GM23248 (cell line): Measurements from ENCODE around the gene MAP2. TPM values are rescaled to one million over a fixed set of nuclear protein-coding genes. Genes with fewer than 3 reads are reported as not detected.
"Not testable (repeated sequence)": the region's sequence is repeated elsewhere in the genome, so short reads cannot be mapped to it uniquely, and the experiment has no call there.

Experiments
- DNase-seq: peaks from one replicate; pipeline ENCODE4 v3.0.0-alpha.2; 2015
- H2AFZ ChIP-seq: fragments of 200-600 bp; sonication (generic); 2 replicates; pipeline ENCODE4 v1.6.1; 2016; ENCODE audit warnings: antibody characterized with exemption
- H3F3A ChIP-seq: fragments of 200-600 bp; sonication (generic); 2 replicates; pipeline ENCODE4 v1.6.1; 2016; ENCODE audit warnings: mild to moderate bottlenecking, antibody characterized with exemption, mixed run types; ENCODE audit not compliant: insufficient read depth
- H3K27ac ChIP-seq: fragments of 200-600 bp; sonication (generic); 2 replicates; pipeline ENCODE4 v1.5.1; 2016; ENCODE audit warnings: mild to moderate bottlenecking
- H3K27me3 ChIP-seq: fragments of 200-600 bp; sonication (generic); replicated peaks from 2 replicates; pipeline ENCODE4 v1.6.1; 2016; ENCODE audit warnings: mild to moderate bottlenecking; ENCODE audit not compliant: insufficient read depth
- H3K36me3 ChIP-seq: fragments of 200-600 bp; sonication (generic); 2 replicates; pipeline ENCODE4 v1.6.1; 2016; ENCODE audit warnings: low read depth, mild to moderate bottlenecking
- H3K4me1 ChIP-seq: fragments of 200-600 bp; sonication (generic); 2 replicates; pipeline ENCODE4 v1.6.1; 2016; ENCODE audit warnings: mild to moderate bottlenecking; ENCODE audit not compliant: insufficient read depth
- H3K4me2 ChIP-seq: fragments of 200-600 bp; sonication (generic); one replicate; pipeline ENCODE4 v1.6.1; 2016; ENCODE audit warnings: mild to moderate bottlenecking; ENCODE audit not compliant: unreplicated experiment
- H3K4me3 ChIP-seq: fragments of 200-600 bp; sonication (generic); 2 replicates; pipeline ENCODE4 v1.5.1; 2016; ENCODE audit warnings: mild to moderate bottlenecking
- H3K79me2 ChIP-seq: fragments of 200-600 bp; sonication (generic); 2 replicates; pipeline ENCODE4 v1.6.1; 2016; ENCODE audit warnings: mild to moderate bottlenecking; ENCODE audit not compliant: insufficient read depth
- H3K9ac ChIP-seq: fragments of 200-600 bp; sonication (generic); 2 replicates; pipeline ENCODE4 v1.6.1; 2016; ENCODE audit warnings: mild to moderate bottlenecking
- H3K9me2 ChIP-seq: fragments of 200-600 bp; sonication (generic); 2 replicates; pipeline ENCODE4 v1.6.1; 2016; ENCODE audit warnings: mixed run types, mild to moderate bottlenecking, moderate library complexity; ENCODE audit not compliant: insufficient read depth
- H3K9me3 ChIP-seq: fragments of 200-600 bp; sonication (generic); one replicate; pipeline ENCODE4 v1.6.1; 2017; ENCODE audit warnings: low read depth
- H4K20me1 ChIP-seq: fragments of 200-600 bp; sonication (generic); 2 replicates; pipeline ENCODE4 v1.6.0; 2016; ENCODE audit not compliant: insufficient read depth
- EZH2 ChIP-seq: fragments of 200-600 bp; sonication (generic); IDR thresholded peaks from 2 replicates; pipeline ENCODE4 v1.6.1; 2018; ENCODE audit warnings: antibody characterized with exemption, mild to moderate bottlenecking; ENCODE audit not compliant: insufficient read depth, poor library complexity, severe bottlenecking
- EZH2phosphoT487 ChIP-seq: fragments of 200-600 bp; sonication (generic); IDR thresholded peaks from 2 replicates; pipeline ENCODE4 v1.6.1; 2018; ENCODE audit warnings: antibody characterized with exemption, moderate library complexity, mild to moderate bottlenecking, low read depth; ENCODE audit not compliant: insufficient read depth
- WGBS, 2 experiments: methylation state at CpG; one replicate each; pipeline ENCODE4 v1.1.6; 2015 to 2017; ENCODE audit warnings: low lambda C conversion rate in 2 of 2, low coverage in 1 of 2; ENCODE audit errors: missing lambda C conversion rate in 2 of 2; 5-methylcytosine and 5-hydroxymethylcytosine counted together
- in situ Hi-C: fragments of 300-500 bp; cut with MboI; formaldehyde crosslinking; loops from 2 replicates; pipeline ENCODE4 v1.15.0; 2020
- polyA plus RNA-seq: library from polyadenylated mRNA; unstranded; fragments of >200 nt; fragmentation: Nextera tagmentation; extraction: Ambion mirVana; gene quantifications from 2 replicates; pipeline ENCODE4 v1.2.1, GENCODE V29; 2016
- total RNA-seq: library from RNA; depleted of rRNA; stranded (reverse); fragments of >200 nt; shearing (Covaris generic); gene quantifications from 2 replicates; pipeline ENCODE4 v1.2.3, GENCODE V29; 2014

MAP2 gene
- total and polyA plus RNA-seq, 2 experiments from 2014 or later = 1.1 to 7.6 TPM

DNA sequence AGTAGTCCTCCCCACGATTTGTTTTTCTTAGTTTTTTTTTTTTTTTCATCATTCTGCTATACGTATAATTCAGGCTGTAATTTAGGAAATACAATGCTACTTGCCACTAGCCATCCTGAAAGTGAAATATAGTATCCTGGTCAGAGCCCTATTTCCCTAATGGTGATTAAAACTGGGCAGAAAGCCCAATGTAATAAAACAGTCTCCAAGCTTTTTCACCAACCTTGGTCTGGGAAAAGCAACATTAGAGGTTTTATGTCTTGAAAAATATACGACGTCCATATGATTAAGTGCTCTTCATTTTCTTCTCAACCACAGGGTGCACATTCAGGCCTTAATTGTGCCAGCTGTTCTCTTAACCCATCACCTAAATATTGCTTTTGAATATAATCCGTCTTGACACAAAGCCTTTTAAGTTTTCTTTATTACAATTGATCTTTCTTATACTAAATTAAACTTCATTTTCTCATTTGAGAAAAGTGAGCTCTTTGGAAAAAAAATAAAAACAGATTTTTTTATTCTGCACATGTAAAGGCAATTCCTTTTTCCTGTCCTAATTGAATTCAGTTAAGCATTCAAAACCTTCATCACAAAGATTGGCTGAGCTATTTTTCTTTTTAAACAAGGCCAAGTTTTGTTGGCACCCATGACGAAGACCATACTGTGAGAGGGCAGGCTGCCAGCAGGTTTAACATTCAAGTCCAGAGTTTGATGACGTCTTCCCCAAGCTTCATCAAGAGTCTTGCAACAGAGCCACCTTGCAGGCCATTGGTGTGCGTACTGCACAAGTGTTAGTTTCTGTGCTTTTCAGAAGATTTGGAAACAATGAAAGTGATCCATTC lies 52.7 kb downstream of the MAP2 start:
- DNase-seq = no peak
- H3K4me2 ChIP-seq = no peak overlapping the region
- H3K9me2 ChIP-seq = no peaks in the 10 kb centered on the region
- no peak overlapping the region for H3K9ac ChIP-seq
- no peaks in the 10 kb centered on the region for H3K9me3 ChIP-seq
- H3K27me3 ChIP-seq = no peaks in the 10 kb centered on the region
- H3K4me1 ChIP-seq = peaks cover 30% of the 10 kb centered on the region
- peaks cover 29% of the 10 kb centered on the region for H3F3A ChIP-seq
- no peak for TF ChIP-seq EZH2phosphoT487
- TF ChIP-seq EZH2 = no peak
- in situ Hi-C loops = no loop called here
- no peak overlapping the region for H3K27ac ChIP-seq
- H4K20me1 ChIP-seq = no peaks in the 10 kb centered on the region
- no peaks in the 10 kb centered on the region for H3K79me2 ChIP-seq
- 61 to 66% methylated on average over 8 of the region's 8 CpGs for WGBS, 2 experiments
- no peak overlapping the region for H3K4me3 ChIP-seq
- H2AFZ ChIP-seq = no peak overlapping the region
- H3K36me3 ChIP-seq = no peaks in the 10 kb centered on the region

DNA sequence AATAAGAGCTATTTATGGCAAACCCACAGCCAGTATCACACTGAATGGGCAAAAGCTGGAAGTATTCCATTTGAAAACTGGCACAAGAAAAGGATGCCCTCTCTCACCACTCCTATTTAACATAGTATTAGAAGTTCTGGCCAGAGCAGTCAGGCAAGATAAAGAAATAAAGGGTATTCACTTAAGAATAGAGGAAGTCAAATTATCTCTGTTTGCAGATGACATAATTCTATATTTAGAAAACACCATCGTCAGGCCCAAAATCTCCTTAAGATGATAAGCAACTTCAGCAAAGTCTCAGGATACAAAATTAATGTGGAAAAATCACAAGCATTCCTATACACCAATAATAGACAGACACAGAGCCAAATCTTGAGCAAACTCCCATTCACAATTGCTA lies 68.4 kb downstream of the MAP2 start:
- DNase-seq, H3K9me2 ChIP-seq, in situ Hi-C loops, H3K27ac ChIP-seq, H3K79me2 ChIP-seq, H3K36me3 ChIP-seq, H3K4me2 ChIP-seq, H4K20me1 ChIP-seq, H3K27me3 ChIP-seq, H3K9ac ChIP-seq, H3K4me3 ChIP-seq, H3K9me3 ChIP-seq, H2AFZ ChIP-seq: not testable (repeated sequence)
- WGBS, 2 experiments = 44 to 63% methylated on average over 1 of the region's 1 CpG
- Histone ChIP-seq H3K4me1 (peaks cover 16% of the 10 kb centered on the region), H3F3A (peaks cover 13% of the 10 kb centered on the region; the same call in 1 of the 2 replicates)

DNA sequence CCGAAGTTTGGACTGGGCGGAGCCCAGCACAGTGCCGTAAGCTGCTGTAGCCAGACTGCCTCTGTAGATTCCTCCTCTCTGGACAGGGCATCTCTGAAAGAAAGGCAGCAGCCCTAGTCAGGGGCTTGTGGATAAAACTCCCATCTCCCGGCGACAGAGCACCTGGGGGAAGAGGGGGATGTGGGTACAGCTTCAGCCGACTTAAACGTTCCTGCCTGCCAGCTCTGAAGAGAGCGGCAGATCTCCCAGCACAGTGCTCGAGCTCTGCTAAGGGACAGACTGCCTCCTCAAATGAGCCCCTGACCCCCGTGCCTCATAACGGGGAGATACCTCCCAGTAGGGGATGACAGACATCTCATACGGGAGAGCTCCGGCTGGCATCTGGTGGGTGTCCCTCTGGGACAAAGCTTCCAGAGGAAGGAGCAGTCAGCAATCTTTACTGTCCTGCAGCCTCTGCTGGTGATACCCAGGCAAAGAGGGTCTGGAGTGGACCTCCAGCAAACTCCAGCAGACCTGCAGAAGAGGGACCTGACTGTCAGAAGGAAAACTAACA lies 71.3 kb downstream of the MAP2 start:
- H3K4me3 ChIP-seq, H2AFZ ChIP-seq, H3K27me3 ChIP-seq, H3K9me3 ChIP-seq, DNase-seq, H3K9me2 ChIP-seq, H4K20me1 ChIP-seq, H3K79me2 ChIP-seq, H3K36me3 ChIP-seq, in situ Hi-C loops: not testable (repeated sequence)
- H3K9ac ChIP-seq = 0 out of 2 replicates have a peak overlapping the region, but pooled peaks have one; percentile 5
- H3K4me1 ChIP-seq = peaks cover 16% of the 10 kb centered on the region
- peak overlapping the region; percentile 48 for H3K27ac ChIP-seq
- peak overlapping the region; percentile 62 for H3K4me2 ChIP-seq
- 96% methylated on average over 12 to 13 of the region's 13 CpGs for WGBS, 2 experiments
- peaks cover 13% of the 10 kb centered on the region; the same call in 1 of the 2 replicates for H3F3A ChIP-seq

DNA sequence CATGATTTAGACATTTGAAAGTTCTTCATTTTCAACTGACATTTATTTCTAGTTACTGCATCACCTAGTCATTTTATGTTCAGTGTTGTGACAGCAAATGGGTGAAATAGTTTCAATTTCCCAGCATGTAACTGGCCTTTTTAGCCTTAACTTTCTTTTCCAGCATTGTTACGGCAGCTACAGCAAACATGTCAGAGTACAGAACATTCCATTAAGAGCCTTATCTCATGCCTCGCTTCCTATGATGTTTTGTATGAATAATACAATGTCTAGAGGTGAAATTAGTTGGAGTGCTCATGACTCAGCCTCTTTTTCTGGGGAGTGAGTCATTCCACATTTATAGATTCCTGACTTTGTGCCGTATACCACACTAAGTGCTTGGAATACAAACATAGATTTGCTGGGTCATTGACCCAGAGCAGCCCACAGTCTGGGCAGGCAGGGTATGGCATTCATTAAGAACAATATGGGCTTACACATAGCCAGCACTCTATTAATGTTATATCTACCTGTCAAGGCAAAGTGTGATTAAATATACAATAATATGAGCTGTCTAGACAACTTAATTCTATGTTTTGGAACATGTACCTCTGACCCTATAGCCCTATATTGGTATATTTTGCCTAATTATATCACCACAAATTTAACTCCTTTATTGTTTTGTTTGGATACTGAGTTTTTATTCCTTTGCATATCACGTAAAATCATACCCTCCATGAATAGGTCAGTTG lies 72.2 kb downstream of the MAP2 start:
- Histone ChIP-seq H3K4me1 (peaks cover 16% of the 10 kb centered on the region), H3K9me3 (no peaks in the 10 kb centered on the region), H4K20me1 (no peaks in the 10 kb centered on the region), H3K27me3 (no peaks in the 10 kb centered on the region), H3K79me2 (no peaks in the 10 kb centered on the region), H3K27ac (peak overlapping the region; percentile 48), H3F3A (peaks cover 13% of the 10 kb centered on the region; the same call in 1 of the 2 replicates), H3K36me3 (no peaks in the 10 kb centered on the region), H3K9ac (peak overlapping the region; percentile 16; the same call in 1 of the 2 replicates), H3K4me3 (peak overlapping the region; percentile 28), H3K4me2 (peak overlapping the region; percentile 62), H2AFZ (no peak overlapping the region), H3K9me2 (no peaks in the 10 kb centered on the region)
- TF ChIP-seq EZH2phosphoT487 (no peak), EZH2 (no peak)
- peak; percentile 96 for DNase-seq
- in situ Hi-C loops = no loop called here
- 24% methylated on average over 4 of the region's 4 CpGs for WGBS, 2 experiments
